Bronchial epithelial cell (primary cell): ENCODE measurements around the gene KCNK15. TPM values are rescaled to one million over a fixed set of nuclear protein-coding genes. Genes with fewer than 3 reads are reported as not detected.
"Not testable (repeated sequence)": the region's sequence is repeated elsewhere in the genome, so short reads cannot be mapped to it uniquely, and the experiment has no call there.

Experiments used
- DNase-seq: peaks from one replicate; pipeline ENCODE4 v3.0.0-alpha.2; 2010; ENCODE audit warnings: low read depth
- FAIRE-seq: peaks from 2 replicates; lab custom pipeline; 2011; peaks lifted over from hg19 to GRCh38; lab: Jason Lieb, UNC
- H3K27me3 ChIP-seq: 2 replicates; pipeline ENCODE4 v1.5.1; 2011; ENCODE audit warnings: low read length; ENCODE audit not compliant: control insufficient read depth, insufficient read depth
- H3K36me3 ChIP-seq: 2 replicates; pipeline ENCODE4 v1.5.1; 2011; ENCODE audit warnings: low read length; ENCODE audit not compliant: control insufficient read depth, insufficient read depth
- H3K4me3 ChIP-seq: 2 replicates; pipeline ENCODE4 v1.5.1; 2011; ENCODE audit warnings: mild to moderate bottlenecking, low read depth, low read length, control low read depth
- total RNA-seq: library from RNA; depleted of rRNA; stranded (reverse); fragments of >200 nt; gene quantifications from 2 replicates; pipeline ENCODE4 v1.2.1, GENCODE V29; 2014
- TF ChIP-seq, protein P1 (sequence below): IDR thresholded peaks from 2 replicates; pipeline ENCODE4 v1.5.1; 2011; ENCODE audit warnings: mild to moderate bottlenecking, moderate library complexity, low read length, control low read depth, inconsistent platforms; ENCODE audit not compliant: insufficient read depth, severe bottlenecking

The KCNK15 gene
- total RNA-seq: under 0.01 and 0.26 TPM in 2 replicates

DNA sequence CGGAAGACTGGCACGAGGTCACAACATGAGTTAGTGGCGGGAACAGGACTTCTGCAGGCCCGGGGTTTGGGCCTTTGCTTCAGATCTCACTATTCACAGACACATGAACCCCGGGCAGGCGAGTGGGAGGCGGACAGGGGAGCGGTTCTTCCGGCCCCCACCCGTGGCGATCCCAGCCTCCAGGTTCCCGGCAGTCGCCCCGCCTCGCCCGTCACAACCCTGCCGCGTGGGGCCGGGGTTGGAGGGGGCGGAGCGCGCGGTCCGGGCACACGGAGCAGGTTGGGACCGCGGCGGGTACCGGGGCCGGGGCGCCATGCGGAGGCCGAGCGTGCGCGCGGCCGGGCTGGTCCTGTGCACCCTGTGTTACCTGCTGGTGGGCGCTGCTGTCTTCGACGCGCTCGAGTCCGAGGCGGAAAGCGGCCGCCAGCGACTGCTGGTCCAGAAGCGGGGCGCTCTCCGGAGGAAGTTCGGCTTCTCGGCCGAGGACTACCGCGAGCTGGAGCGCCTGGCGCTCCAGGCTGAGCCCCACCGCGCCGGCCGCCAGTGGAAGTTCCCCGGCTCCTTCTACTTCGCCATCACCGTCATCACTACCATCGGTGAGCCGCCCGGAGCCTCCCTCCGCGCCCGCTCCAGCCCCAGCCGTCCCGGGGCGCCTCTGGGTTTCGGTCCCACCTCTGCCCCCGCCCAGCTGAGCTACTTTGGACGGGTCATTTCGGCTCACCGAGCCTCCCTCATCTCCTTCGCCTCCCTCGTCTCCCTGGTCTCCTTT, at the start of gene KCNK15:
TSS of gene KCNK15 (plus strand) at position 268 of the 769 bp plus-strand sequence. CDS start at position 314, 46 bp downstream.
- TF ChIP-seq, protein P1, sequence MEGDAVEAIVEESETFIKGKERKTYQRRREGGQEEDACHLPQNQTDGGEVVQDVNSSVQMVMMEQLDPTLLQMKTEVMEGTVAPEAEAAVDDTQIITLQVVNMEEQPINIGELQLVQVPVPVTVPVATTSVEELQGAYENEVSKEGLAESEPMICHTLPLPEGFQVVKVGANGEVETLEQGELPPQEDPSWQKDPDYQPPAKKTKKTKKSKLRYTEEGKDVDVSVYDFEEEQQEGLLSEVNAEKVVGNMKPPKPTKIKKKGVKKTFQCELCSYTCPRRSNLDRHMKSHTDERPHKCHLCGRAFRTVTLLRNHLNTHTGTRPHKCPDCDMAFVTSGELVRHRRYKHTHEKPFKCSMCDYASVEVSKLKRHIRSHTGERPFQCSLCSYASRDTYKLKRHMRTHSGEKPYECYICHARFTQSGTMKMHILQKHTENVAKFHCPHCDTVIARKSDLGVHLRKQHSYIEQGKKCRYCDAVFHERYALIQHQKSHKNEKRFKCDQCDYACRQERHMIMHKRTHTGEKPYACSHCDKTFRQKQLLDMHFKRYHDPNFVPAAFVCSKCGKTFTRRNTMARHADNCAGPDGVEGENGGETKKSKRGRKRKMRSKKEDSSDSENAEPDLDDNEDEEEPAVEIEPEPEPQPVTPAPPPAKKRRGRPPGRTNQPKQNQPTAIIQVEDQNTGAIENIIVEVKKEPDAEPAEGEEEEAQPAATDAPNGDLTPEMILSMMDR: no peak
- FAIRE-seq (no peak), DNase-seq (no peak)
- Histone ChIP-seq H3K27me3 (peaks cover 40% of the 10 kb centered on the region), H3K4me3 (peak within 1 kb of the TSS; percentile 35), H3K36me3 (no peaks in the 10 kb centered on the region)

DNA sequence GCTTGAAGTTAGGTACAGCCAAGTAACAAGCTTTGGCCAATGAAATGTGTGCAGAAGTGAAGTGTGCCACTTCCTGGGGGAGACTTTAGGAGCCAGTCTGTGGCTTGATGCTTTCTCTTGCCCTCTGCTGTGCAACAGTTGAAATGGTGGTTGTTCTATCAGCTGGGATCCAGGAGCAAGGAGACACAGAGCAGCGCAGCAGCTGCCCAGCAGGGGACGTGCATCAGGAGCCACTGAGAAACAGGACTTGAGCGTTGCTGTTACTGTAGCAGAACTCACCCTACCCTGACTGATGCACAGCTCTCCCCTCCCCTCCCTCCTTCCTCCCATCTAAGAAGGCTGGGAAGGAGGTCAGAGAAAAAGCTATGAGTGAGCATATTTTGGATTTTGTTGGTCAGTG, 49.4 kb upstream of the KCNK15 start:
- Histone ChIP-seq H3K36me3 (no peaks in the 10 kb centered on the region), H3K27me3 (no peaks in the 10 kb centered on the region), H3K4me3 (no peak overlapping the region)
- FAIRE-seq (no peak), DNase-seq (no peak)
- TF ChIP-seq, protein P1: peak; percentile 19

DNA sequence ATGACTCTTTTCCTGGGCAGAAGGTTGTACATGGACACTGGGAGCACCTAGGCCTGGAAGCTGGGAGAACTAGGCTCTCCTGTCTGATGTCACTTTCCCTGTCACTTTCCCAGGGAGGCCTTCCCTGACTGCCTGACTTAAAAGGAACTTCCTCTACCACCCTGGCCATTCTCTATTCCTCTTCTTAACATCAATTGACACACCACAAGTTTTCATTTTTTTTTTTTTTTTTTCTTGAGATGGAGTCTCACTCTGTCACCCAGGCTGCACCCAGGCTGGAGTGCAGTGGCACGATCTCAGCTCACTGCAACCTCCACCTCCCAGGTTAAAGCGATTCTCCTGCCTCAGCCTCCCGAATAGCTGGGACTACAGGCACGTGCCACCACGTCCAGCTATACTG, 48.6 kb upstream of the KCNK15 start:
- not testable (repeated sequence) for FAIRE-seq, H3K36me3 ChIP-seq, H3K27me3 ChIP-seq, DNase-seq, H3K4me3 ChIP-seq

DNA sequence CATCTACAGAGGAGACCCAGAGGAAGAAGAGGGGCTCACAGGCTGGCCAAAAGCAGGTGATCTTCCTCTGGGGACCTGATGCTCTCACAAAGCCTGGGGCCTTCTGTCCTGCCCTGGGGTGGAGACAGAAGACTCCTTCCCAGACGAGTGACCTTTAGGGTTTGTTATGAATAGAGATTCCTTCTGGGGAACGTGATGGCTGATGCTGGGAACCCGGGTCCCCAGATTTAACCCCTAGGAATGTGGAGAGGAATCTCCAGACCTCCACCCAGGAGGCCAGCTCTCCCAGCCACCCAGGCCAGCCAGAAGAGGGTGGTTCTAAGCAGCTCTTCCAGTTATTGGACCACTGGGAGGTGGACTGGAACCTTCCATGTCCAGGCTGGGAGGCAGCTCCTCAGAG, 47.3 kb upstream of the KCNK15 start:
- no peak for FAIRE-seq
- TF ChIP-seq, protein P1: no peak
- Histone ChIP-seq H3K4me3 (no peak overlapping the region), H3K36me3 (no peaks in the 10 kb centered on the region), H3K27me3 (no peaks in the 10 kb centered on the region)
- no peak for DNase-seq

DNA sequence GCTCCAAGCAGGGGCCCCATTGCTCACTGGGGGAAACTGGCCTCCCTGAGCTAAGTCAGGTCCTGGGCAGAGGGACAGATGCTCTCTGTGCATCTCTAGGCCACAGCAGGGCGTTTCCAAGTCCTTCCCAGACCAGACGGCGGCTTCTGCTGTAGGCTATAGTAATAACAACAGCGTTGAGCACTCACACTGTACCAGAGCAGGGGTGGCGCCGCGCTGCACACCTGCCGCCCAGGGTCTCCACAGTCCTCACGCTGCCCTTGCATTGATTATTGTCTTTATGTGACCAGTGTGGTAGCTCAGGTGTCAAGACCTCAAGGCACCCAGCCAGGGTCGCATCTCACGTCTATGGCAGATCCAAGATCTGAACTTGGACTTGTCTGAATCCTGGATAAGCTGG, 45.4 kb upstream of the KCNK15 start:
- H3K36me3 ChIP-seq: no peaks in the 10 kb centered on the region

DNA sequence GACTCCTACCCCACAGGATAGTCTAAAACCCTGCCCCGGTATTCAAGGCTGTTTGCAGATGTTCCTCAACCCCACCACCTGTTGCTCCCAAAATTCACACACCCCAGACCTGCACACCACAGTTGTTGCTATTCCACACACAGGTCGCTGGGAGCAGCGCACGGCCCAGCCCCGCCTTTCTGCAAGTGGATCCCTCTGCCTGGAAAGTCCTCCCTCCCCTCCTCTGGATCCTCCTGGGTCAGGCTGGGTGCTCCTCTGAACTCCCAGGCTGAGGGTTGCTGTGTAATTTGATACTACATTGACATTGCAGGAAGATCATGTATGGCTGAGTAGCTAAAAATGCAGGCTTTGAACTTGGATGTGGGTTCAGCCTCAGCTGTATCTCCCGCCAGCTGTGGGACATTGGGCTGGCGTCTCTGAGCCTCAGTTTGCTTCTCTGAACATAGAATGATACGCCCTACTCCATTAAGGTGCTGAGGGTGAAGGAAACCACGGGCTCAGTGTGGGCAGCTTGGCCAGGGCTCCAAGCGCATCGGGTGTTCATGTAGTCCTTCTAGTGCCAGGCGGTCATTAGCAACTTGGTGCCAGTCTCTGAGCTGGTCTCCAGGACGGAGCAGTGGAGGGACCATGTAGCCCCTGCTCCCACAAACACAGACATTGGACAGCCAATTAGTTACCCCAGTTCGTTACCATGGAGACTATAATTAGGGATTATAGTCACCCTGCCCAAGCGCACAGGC, 44.4 kb upstream of the KCNK15 start:
- Histone ChIP-seq H3K4me3 (no peak overlapping the region), H3K36me3 (no peaks in the 10 kb centered on the region), H3K27me3 (no peaks in the 10 kb centered on the region)
- FAIRE-seq (no peak), DNase-seq (no peak)
- TF ChIP-seq, protein P1: no peak

More for the DNA sequence above, 45.4 kb upstream of the KCNK15 start:
- Histone ChIP-seq H3K27me3 (no peaks in the 10 kb centered on the region), H3K4me3 (no peak overlapping the region)
- no peak for FAIRE-seq
- DNase-seq: no peak
- TF ChIP-seq, protein P1: no peak
